ENCODE results near the gene SFMBT1. TPM values are rescaled to one million over a fixed set of nuclear protein-coding genes. Genes with fewer than 3 reads are reported as not detected.

Gene SFMBT1
- total RNA-seq, 4 donors from 2014 or later, result 21.3 to 31.6 (median 21.5) TPM

DNA sequence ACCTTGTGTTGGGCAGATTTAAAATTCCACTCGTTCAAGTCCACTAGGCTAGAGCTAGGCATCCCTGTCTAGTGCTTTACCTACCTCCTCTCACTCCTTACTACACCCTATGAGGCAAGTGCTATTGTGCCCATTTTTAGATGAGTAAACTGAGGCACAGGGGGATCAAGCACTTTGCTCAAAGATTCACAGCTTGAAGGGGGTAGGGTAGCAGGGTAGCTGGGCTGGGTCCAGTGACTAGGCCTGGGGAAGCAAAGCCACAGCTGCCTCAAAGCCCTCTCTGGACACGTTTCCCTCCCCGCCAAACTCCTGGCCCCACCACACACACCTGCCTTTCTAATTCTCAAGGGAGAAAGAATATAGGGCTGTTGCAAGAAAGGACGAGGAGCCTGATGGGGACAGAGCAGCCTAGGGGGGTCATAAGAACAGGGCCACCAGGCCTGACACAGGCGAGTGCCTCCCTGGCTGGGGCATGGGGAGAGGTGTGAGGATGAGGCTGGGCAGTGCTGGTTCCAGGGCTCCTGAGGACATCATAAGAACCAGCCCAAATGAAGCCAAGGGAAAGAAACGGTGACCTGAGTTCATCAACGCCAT lies 34.8 kb upstream of the SFMBT1 start:
- no peaks in the 10 kb centered on the region for H3K9me3 ChIP-seq
- H3K4me3 ChIP-seq, result no peak overlapping the region
- peaks cover 0 to 35% of the 10 kb centered on the region in 2 donors for H3K36me3 ChIP-seq
- 57 to 80% methylated on average over 1 to 5 of the region's 7 CpGs for WGBS, 2 donors (ENCODE audit: low coverage in 1 of 2)
- no peak for ATAC-seq
- no peak overlapping the region for H3K27ac ChIP-seq
- peaks cover 0 to 14% (median 0%) of the 10 kb centered on the region in 3 donors for H3K4me1 ChIP-seq
- TF ChIP-seq CTCF (IDR thresholded peaks at IDR 0.05) (no peak), POLR2AphosphoS5 (IDR thresholded peaks at IDR 0.05) (no peak), EP300 (IDR thresholded peaks at IDR 0.05) (no peak), POLR2A (IDR thresholded peaks at IDR 0.05) (no peak)
- no peaks in the 10 kb centered on the region for H3K27me3 ChIP-seq

GRCh38 chr3:53079791-53080555 lies 34.1 kb upstream of the SFMBT1 start:
- Histone ChIP-seq H3K9me3 (no peaks in the 10 kb centered on the region), H3K27me3 (no peaks in the 10 kb centered on the region), H3K27ac (no peak overlapping the region), H3K4me1 (peaks cover 0 to 14% (median 0%) of the 10 kb centered on the region in 3 donors), H3K36me3 (peaks cover 0 to 28% of the 10 kb centered on the region in 2 donors), H3K4me3 (no peak overlapping the region)
- ATAC-seq, result no peak
- TF ChIP-seq POLR2AphosphoS5 (IDR thresholded peaks at IDR 0.05), result no peak
- TF ChIP-seq EP300 (IDR thresholded peaks at IDR 0.05), result no peak
- TF ChIP-seq POLR2A (IDR thresholded peaks at IDR 0.05), result no peak
- no peak for TF ChIP-seq CTCF (IDR thresholded peaks at IDR 0.05)
- 82 to 88% methylated on average over 9 to 10 of the region's 12 CpGs for WGBS, 2 donors (ENCODE audit: low coverage in 1 of 2)

DNA sequence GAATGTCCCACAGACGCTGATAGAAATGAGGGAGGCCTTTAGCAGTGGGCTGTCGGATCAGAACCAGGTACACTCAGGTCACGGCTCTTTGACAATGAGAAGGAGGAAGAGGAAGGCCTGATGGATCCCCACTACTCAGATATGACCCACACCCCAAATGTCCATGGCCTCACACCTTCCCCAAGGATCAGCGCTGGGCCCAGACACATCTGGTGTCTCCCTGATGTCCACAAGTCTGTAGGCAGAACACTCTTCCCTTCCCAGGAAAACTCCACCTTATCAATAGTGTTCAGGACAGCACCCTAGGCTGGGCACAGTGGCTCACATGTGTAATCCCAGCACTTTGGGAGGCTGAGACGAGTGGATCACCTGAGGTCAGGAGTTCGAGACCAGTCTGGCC lies 33.3 kb upstream of the SFMBT1 start:
- Histone ChIP-seq H3K4me1 (peaks cover 0 to 10% (median 0%) of the 10 kb centered on the region in 3 donors), H3K27me3 (no peaks in the 10 kb centered on the region), H3K4me3 (no peak overlapping the region), H3K9me3 (no peaks in the 10 kb centered on the region), H3K36me3 (peaks cover 0 to 25% of the 10 kb centered on the region in 2 donors), H3K27ac (no peak overlapping the region)
- TF ChIP-seq CTCF (IDR thresholded peaks at IDR 0.05) (no peak), POLR2AphosphoS5 (IDR thresholded peaks at IDR 0.05) (no peak), EP300 (IDR thresholded peaks at IDR 0.05) (no peak), POLR2A (IDR thresholded peaks at IDR 0.05) (no peak)
- no peak for ATAC-seq
- 100% methylated on average over 2 to 4 of the region's 6 CpGs for WGBS, 2 donors (ENCODE audit: low coverage in 1 of 2)

DNA sequence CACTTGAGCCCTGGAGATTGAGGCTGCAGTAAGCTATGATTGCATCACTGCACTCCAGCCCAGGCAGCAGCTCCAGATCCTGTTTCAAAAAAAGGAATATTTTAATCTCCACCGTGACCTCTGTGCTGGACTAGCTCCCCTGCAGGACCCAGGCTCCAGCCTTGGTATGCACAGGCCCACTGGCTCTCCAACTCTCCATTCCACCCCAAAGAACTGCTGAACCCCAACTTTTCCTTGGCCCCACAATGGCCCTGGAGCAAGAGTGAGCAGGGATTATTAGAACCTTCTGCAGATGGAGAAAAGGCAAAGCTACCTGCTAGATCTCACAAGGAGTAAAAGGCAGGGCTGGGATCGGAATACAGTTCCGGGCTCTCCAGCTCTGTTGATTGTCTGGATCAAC lies 32.8 kb upstream of the SFMBT1 start:
- Histone ChIP-seq H3K27me3 (no peaks in the 10 kb centered on the region), H3K27ac (no peak overlapping the region), H3K4me3 (no peak overlapping the region), H3K36me3 (peaks cover 0 to 25% of the 10 kb centered on the region in 2 donors), H3K9me3 (no peaks in the 10 kb centered on the region), H3K4me1 (peaks cover 0 to 5% (median 0%) of the 10 kb centered on the region in 3 donors)
- WGBS, 2 donors (ENCODE audit: low coverage in 1 of 2), result no CpG with 5 or more reads among the region's 3 CpGs
- no peak for ATAC-seq
- TF ChIP-seq CTCF (IDR thresholded peaks at IDR 0.05) (no peak), EP300 (IDR thresholded peaks at IDR 0.05) (no peak), POLR2AphosphoS5 (IDR thresholded peaks at IDR 0.05) (no peak), POLR2A (IDR thresholded peaks at IDR 0.05) (no peak)
